ENCODE data around the gene HOXA7. TPM values are rescaled to one million over a fixed set of nuclear protein-coding genes. Genes with fewer than 3 reads are reported as not detected.

The HOXA7 gene
- total and polyA plus RNA-seq, 2 of the 8 experiments (the other 6 are each of a cell fraction or from before 2014, with no cell fraction given) = 0.03 TPM; not detected in 1

GRCh38 chr7:27123477-27124053 is 32.9 kb downstream of the HOXA7 start (continued):
- no peak for TF ChIP-seq CHD7 (IDR thresholded peaks at IDR 0.05; ENCODE audit: insufficient replicate concordance, low read length)
- no peak for TF ChIP-seq RAD21 (IDR thresholded peaks at IDR 0.05 in 1 of 2, conservative IDR thresholded peaks at IDR 0.05 in 1 of 2; ENCODE audit: low read depth in 2 of 2, low read length in 2 of 2)
- peak; percentile 92 for TF ChIP-seq EZH2 (IDR thresholded peaks at IDR 0.05; ENCODE audit: low read depth, low read length, severe bottlenecking)
- TF ChIP-seq SUZ12 (IDR thresholded peaks at IDR 0.05; ENCODE audit: low read length) = peak; percentile 84

All from H1 (cell line).